ENCODE data around the gene IGFBP6.

IGFBP6 gene

DNA sequence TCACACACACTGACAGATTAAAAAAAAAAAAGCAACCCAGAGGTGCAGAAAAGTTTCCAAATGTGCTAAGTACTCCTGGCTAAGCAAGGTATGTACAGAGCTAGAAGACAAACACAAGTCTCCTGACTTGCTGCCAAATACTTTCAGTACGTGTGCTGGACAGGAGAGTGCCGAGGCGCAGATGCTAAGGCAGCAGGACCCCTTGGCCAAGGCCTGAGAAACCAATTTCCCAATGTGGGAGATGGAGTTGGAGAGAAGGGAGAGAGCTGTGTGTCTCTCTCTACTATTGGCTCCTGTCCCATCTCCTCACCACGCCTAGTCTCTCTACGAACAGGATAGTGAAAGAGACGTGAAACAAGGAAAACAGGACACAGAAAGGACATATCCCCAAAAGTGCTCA, 23.6 kb upstream of the IGFBP6 start:
- DNase-seq (ENCODE audit: low read depth), result no peak
- TF ChIP-seq, protein P1, sequence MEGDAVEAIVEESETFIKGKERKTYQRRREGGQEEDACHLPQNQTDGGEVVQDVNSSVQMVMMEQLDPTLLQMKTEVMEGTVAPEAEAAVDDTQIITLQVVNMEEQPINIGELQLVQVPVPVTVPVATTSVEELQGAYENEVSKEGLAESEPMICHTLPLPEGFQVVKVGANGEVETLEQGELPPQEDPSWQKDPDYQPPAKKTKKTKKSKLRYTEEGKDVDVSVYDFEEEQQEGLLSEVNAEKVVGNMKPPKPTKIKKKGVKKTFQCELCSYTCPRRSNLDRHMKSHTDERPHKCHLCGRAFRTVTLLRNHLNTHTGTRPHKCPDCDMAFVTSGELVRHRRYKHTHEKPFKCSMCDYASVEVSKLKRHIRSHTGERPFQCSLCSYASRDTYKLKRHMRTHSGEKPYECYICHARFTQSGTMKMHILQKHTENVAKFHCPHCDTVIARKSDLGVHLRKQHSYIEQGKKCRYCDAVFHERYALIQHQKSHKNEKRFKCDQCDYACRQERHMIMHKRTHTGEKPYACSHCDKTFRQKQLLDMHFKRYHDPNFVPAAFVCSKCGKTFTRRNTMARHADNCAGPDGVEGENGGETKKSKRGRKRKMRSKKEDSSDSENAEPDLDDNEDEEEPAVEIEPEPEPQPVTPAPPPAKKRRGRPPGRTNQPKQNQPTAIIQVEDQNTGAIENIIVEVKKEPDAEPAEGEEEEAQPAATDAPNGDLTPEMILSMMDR (IDR thresholded peaks at IDR 0.05; ENCODE audit: insufficient read depth, low read depth, low read length, missing control alignments), result no peak
- no peak overlapping the region for H3K4me3 ChIP-seq (ENCODE audit: low read length)

DNA sequence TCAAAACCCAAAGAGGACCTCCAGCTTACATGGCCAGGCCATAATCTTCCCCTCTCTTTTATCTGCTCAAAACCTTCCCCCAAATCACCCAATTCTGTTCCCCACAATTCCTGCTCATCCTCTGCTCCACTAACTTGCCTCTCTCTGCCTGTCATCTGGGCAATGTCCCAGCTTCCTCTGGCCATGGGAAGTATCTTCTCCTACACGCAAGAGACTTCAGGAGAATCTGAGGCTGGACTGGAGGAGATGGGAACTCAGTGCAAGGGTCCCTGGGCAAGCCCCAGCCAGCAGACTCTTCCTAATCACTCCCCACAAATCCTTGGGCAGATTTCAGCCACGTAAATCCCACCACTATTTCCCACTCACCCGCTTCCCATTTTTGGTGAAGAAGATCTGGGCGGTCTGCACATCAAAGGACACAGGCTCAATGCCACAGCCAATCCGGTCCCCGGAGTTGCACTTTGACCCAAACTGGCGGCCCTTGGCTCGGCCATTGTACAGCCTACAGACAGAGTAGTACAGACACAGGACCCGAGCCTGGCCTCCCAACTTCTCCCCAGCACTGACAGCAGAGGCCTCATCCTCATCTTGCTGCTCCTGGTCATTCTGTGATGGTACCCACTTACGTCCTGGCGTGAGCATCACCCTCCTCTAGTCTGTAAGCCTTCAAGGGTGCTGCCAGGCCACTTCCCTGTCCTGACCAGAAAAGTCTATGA, 23.0 kb upstream of the IGFBP6 start:
- H3K4me3 ChIP-seq (ENCODE audit: low read length), result no peak overlapping the region
- DNase-seq (ENCODE audit: low read depth), result no peak
- TF ChIP-seq, protein P1 (IDR thresholded peaks at IDR 0.05; ENCODE audit: insufficient read depth, low read depth, low read length, missing control alignments), result no peak

DNA sequence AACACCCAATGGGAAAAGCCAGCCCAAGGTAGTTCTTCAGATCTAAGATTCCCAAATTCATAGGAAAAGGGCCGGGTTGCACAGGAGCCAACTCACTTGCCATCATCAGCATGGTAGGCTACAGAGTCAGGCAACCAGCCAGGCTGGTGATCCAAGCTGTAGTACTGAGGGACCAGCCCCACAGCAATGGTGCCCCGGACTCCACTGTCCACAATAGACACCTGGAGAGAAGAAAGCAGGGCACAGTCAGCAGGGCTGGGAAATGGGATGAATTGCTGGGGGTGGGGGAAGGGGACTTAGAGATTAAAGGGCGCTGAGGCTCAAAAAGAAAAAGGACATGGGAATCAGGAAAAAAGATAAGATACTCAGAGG, 22.5 kb upstream of the IGFBP6 start:
- no peak for DNase-seq (ENCODE audit: low read depth)
- H3K4me3 ChIP-seq (ENCODE audit: low read length), result no peak overlapping the region
- TF ChIP-seq, protein P1 (IDR thresholded peaks at IDR 0.05; ENCODE audit: insufficient read depth, low read depth, low read length, missing control alignments), result no peak

DNA sequence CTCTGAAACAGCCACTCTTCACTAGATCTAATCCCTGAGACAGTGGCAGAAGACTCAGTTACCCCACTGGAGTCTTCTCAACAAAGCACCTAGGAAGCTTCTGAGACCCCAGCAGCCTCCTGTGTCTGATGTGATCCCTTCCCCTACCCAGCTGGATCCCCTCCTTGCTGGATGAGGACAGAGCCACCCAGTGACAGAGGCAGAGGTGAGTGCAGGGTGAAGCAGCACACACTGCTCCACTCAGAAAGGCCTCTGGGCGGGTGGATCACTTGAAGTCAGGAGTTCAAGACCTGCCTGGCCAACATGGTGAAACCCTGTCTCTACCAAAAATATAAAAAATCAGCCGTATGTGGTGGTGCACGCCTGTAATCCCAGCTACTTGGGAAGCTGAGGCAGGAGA, 21.0 kb upstream of the IGFBP6 start:
- H3K4me3 ChIP-seq (ENCODE audit: low read length), result no peak overlapping the region
- TF ChIP-seq, protein P1 (IDR thresholded peaks at IDR 0.05; ENCODE audit: insufficient read depth, low read depth, low read length, missing control alignments), result no peak
- DNase-seq (ENCODE audit: low read depth), result no peak

DNA sequence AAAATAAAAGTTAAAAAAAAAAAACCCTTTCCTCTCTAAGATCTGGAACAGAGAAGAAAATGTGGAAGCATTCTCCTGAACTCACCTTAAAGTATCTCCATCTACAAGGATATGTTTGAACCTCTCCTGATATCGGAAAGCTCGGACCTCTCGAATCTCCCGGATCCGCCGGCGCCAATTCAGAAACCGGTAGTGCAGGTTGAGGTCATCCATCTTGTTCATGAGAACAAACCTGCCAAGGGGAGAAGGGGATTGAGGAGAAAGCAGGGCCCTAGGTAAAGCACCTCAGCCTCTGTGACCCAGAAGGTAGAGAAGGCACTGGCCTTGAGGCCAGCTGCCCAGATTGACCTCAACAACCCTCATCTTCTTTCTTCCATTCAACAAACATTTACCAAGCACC, 20.4 kb upstream of the IGFBP6 start:
- TF ChIP-seq, protein P1 (IDR thresholded peaks at IDR 0.05; ENCODE audit: insufficient read depth, low read depth, low read length, missing control alignments), result no peak
- no peak overlapping the region for H3K4me3 ChIP-seq (ENCODE audit: low read length)
- DNase-seq (ENCODE audit: low read depth), result no peak

DNA sequence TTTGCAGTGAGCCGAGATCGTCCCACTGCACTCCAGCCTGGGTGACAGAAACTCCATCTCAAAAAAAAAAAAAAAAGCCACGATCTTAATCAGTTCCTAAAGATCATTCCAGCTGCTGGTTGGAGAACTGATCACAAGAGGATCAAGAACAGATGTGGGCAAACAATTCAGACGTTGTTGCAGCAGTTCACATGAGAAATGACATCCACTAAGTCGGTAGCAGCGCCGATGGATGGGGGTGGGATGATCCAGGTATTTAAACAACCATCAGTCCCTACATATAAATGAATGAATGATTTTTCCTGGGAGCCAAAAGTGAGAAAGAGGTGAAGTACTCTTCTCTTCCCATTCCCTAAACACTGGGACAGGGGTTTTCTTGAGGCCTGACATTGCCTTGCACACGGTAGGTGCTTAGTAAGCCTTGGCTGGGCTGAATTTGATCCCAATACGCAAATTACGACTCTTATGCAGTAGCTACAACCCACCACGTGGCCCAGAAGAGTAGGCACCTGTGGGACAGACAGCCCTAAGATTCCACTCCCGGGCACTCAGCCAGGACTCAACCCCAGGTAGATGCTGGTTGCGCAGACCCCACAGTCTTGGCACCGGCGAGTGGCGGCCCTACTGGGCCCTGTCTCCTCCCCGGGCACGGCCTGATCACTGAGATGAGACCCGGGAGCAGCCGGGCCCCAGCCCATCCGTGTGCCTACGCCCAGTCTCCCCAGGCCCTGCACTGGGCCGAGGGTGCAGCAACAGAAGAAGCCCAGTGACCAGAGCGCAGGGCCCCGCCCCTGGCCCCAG, 18.8 kb upstream of the IGFBP6 start:
- peak overlapping the region; percentile 68 for H3K4me3 ChIP-seq (ENCODE audit: low read length)
- TF ChIP-seq, protein P1 (IDR thresholded peaks at IDR 0.05; ENCODE audit: insufficient read depth, low read depth, low read length, missing control alignments), result peak; percentile 5
- DNase-seq (ENCODE audit: low read depth), result peak; percentile 43

All from epithelial cell of esophagus (primary cell).